HG03066 (cell line): Measurements from ENCODE around the gene CXCL3.

Source experiments
- ATAC-seq: cut with Tn5 transposase; IDR thresholded peaks from one replicate; pipeline ENCODE4 v1.9.1; 2021; ENCODE audit warnings: low read depth; ENCODE audit not compliant: unreplicated experiment

Gene CXCL3

GRCh38 chr4:74056114-74056857 is 17.8 kb upstream of the CXCL3 start:
- ATAC-seq = no peak

- ATAC-seq = no peak
Observed at GRCh38 chr4:74055498-74055897, 17.0 kb upstream of the CXCL3 start.

- no peak for ATAC-seq
Observed at GRCh38 chr4:74055096-74055495, 16.6 kb upstream of the CXCL3 start.

- ATAC-seq = no peak
Observed at GRCh38 chr4:74054483-74055047, 16.1 kb upstream of the CXCL3 start.

GRCh38 chr4:74047152-74047551 is 8.7 kb upstream of the CXCL3 start:
- ATAC-seq = no peak

- ATAC-seq = no peak
Observed at GRCh38 chr4:74045772-74046171, 7.3 kb upstream of the CXCL3 start.

- no peak for ATAC-seq
Observed at GRCh38 chr4:74045247-74045646, 6.8 kb upstream of the CXCL3 start.

- ATAC-seq = no peak
Observed at GRCh38 chr4:74044677-74045076, 6.2 kb upstream of the CXCL3 start.

GRCh38 chr4:74042681-74043080 is 4.2 kb upstream of the CXCL3 start:
- no peak for ATAC-seq

- ATAC-seq = no peak
Observed at GRCh38 chr4:74041418-74041817, 2.9 kb upstream of the CXCL3 start.

GRCh38 chr4:74039315-74039763 is 850 bp upstream of the CXCL3 start:
- no peak for ATAC-seq

GRCh38 chr4:74038086-74038424 is 434 bp downstream of the CXCL3 start:
- ATAC-seq = no peak

- ATAC-seq = no peak
Observed at GRCh38 chr4:74037076-74037955, 1.2 kb downstream of the CXCL3 start.

- no peak for ATAC-seq
Observed at GRCh38 chr4:74033739-74034138, 4.8 kb downstream of the CXCL3 start.

GRCh38 chr4:74032064-74032463 is 6.4 kb downstream of the CXCL3 start:
- ATAC-seq = no peak

- ATAC-seq = no peak
Observed at GRCh38 chr4:74031576-74031975, 6.9 kb downstream of the CXCL3 start.

- ATAC-seq = no peak
Observed at GRCh38 chr4:74030285-74030684, 8.2 kb downstream of the CXCL3 start.

- no peak for ATAC-seq
Observed at GRCh38 chr4:74028504-74028903, 10.0 kb downstream of the CXCL3 start.

GRCh38 chr4:74023709-74024108 is 14.8 kb downstream of the CXCL3 start:
- ATAC-seq = no peak

GRCh38 chr4:74021601-74022000 is 16.9 kb downstream of the CXCL3 start:
- ATAC-seq = no peak

GRCh38 chr4:74018771-74019170 is 19.7 kb downstream of the CXCL3 start:
- no peak for ATAC-seq

GRCh38 chr4:74018116-74018515 is 20.4 kb downstream of the CXCL3 start:
- ATAC-seq = no peak
